Karpas-422 (cell line): ENCODE data around the gene GGA1. TPM values are rescaled to one million over a fixed set of nuclear protein-coding genes. Genes with fewer than 3 reads are reported as not detected.

Source experiments
- DNase-seq: peaks from one replicate; pipeline ENCODE4 v3.0.0-alpha.2; 2015
- H2AFZ ChIP-seq: fragments of 200-600 bp; sonication (generic); 2 replicates; pipeline ENCODE4 v1.6.1; 2014; ENCODE audit warnings: antibody characterized with exemption, low read length, mixed read lengths
- H3K27ac ChIP-seq: fragments of 200-600 bp; sonication (generic); 2 replicates; pipeline ENCODE4 v1.5.1; 2014; ENCODE audit warnings: mild to moderate bottlenecking, low read length, moderate library complexity
- H3K27me3 ChIP-seq: fragments of 200-600 bp; sonication (generic); 2 replicates; pipeline ENCODE4 v1.6.1; 2014; ENCODE audit warnings: low read length, mixed read lengths
- H3K36me3 ChIP-seq: fragments of 200-600 bp; sonication (generic); 2 replicates; pipeline ENCODE4 v1.6.1; 2014; ENCODE audit warnings: low read length, mixed read lengths; ENCODE audit not compliant: insufficient read depth
- H3K4me1 ChIP-seq: fragments of 200-600 bp; sonication (generic); 2 replicates; pipeline ENCODE4 v1.6.1; 2014; ENCODE audit warnings: mild to moderate bottlenecking, low read length, mixed read lengths
- H3K4me2 ChIP-seq: fragments of 200-600 bp; sonication (generic); 2 replicates; pipeline ENCODE4 v1.6.1; 2014; ENCODE audit warnings: low read length, low read depth, mild to moderate bottlenecking; ENCODE audit not compliant: poor library complexity, severe bottlenecking
- H3K4me3 ChIP-seq: fragments of 200-600 bp; sonication (generic); 2 replicates; pipeline ENCODE4 v1.5.1; 2014; ENCODE audit warnings: mild to moderate bottlenecking, antibody characterized with exemption, low read length, mixed read lengths
- H3K79me2 ChIP-seq: fragments of 200-600 bp; sonication (generic); 2 replicates; pipeline ENCODE4 v1.6.1; 2014; ENCODE audit warnings: mild to moderate bottlenecking, low read length, mixed read lengths
- H3K9ac ChIP-seq: fragments of 200-600 bp; sonication (generic); 2 replicates; pipeline ENCODE4 v1.6.0; 2014; ENCODE audit warnings: low read length
- H3K9me2 ChIP-seq: fragments of 200-600 bp; sonication (generic), shearing (Covaris generic); replicated peaks from 2 replicates; pipeline ENCODE4 v1.6.0; 2014; ENCODE audit warnings: mild to moderate bottlenecking, low read length, moderate library complexity; ENCODE audit not compliant: insufficient read depth
- H3K9me3 ChIP-seq: fragments of 300-700, 200-600 bp; sonication (generic); 2 replicates; pipeline ENCODE4 v1.6.1; 2014; ENCODE audit warnings: low read length, mixed read lengths
- H4K20me1 ChIP-seq: fragments of 200-600 bp; sonication (generic); 2 replicates; pipeline ENCODE4 v1.6.1; 2014; ENCODE audit warnings: mild to moderate bottlenecking, antibody characterized with exemption, low read length, low read depth; ENCODE audit not compliant: insufficient read depth
- total RNA-seq: library from RNA; depleted of rRNA; stranded (reverse); fragments of >200 nt; shearing (Covaris generic); gene quantifications from 2 replicates; pipeline ENCODE4 v1.2.3, GENCODE V29; 2014; ENCODE audit warnings: low replicate concordance

GGA1 gene
- total RNA-seq, 1 experiment from 2014 or later, result 64.3 TPM

- no peak for DNase-seq
- peaks cover 11% of the 10 kb centered on the region for H3K4me1 ChIP-seq
- peaks cover 10% of the 10 kb centered on the region; the same call in 1 of the 2 replicates for H3K36me3 ChIP-seq
These were observed 18.9 kb downstream of the GGA1 start for GRCh38 chr22:37627545-37627944.

GRCh38 chr22:37628830-37629229 is 20.2 kb downstream of the GGA1 start:
- Histone ChIP-seq H3K27ac (no peak overlapping the region), H3K79me2 (no peaks in the 10 kb centered on the region), H3K4me2 (no peak overlapping the region), H4K20me1 (no peaks in the 10 kb centered on the region), H3K9me2 (no peaks in the 10 kb centered on the region), H3K27me3 (no peaks in the 10 kb centered on the region), H3K9me3 (no peaks in the 10 kb centered on the region), H2AFZ (no peak overlapping the region), H3K4me3 (no peak overlapping the region), H3K4me1 (peaks cover 21% of the 10 kb centered on the region), H3K9ac (no peak overlapping the region), H3K36me3 (peaks cover 8% of the 10 kb centered on the region; the same call in 1 of the 2 replicates)
- no peak for DNase-seq

More at GRCh38 chr22:37627545-37627944, 18.9 kb downstream of the GGA1 start:
- no peak overlapping the region for H3K27ac ChIP-seq
- H2AFZ ChIP-seq, result no peak overlapping the region
- 0 out of 2 replicates have a peak, but pooled peaks cover 4% of the 10 kb centered on the region for H4K20me1 ChIP-seq
- H3K4me3 ChIP-seq, result no peak overlapping the region
- no peaks in the 10 kb centered on the region for H3K9me3 ChIP-seq
- no peak overlapping the region for H3K9ac ChIP-seq
- H3K79me2 ChIP-seq, result no peaks in the 10 kb centered on the region
- no peaks in the 10 kb centered on the region for H3K27me3 ChIP-seq
- H3K9me2 ChIP-seq, result no peaks in the 10 kb centered on the region
- no peak overlapping the region for H3K4me2 ChIP-seq

GRCh38 chr22:37629928-37630327 is 21.3 kb downstream of the GGA1 start:
- Histone ChIP-seq H3K9ac (no peak overlapping the region), H3K27me3 (no peaks in the 10 kb centered on the region), H3K36me3 (peaks cover 5% of the 10 kb centered on the region; the same call in 1 of the 2 replicates), H3K9me3 (no peaks in the 10 kb centered on the region), H4K20me1 (no peaks in the 10 kb centered on the region), H3K4me1 (peaks cover 31% of the 10 kb centered on the region), H3K79me2 (no peaks in the 10 kb centered on the region), H3K9me2 (no peaks in the 10 kb centered on the region), H3K27ac (no peak overlapping the region), H3K4me3 (no peak overlapping the region), H3K4me2 (no peak overlapping the region), H2AFZ (no peak overlapping the region)
- DNase-seq, result no peak

- H4K20me1 ChIP-seq, result no peaks in the 10 kb centered on the region
- no peak overlapping the region for H3K4me3 ChIP-seq
- H3K4me2 ChIP-seq, result no peak overlapping the region
- no peaks in the 10 kb centered on the region for H3K9me2 ChIP-seq
- peaks cover 31% of the 10 kb centered on the region for H3K4me1 ChIP-seq
- no peak overlapping the region for H3K9ac ChIP-seq
- DNase-seq, result no peak
- no peaks in the 10 kb centered on the region for H3K79me2 ChIP-seq
- H3K27me3 ChIP-seq, result no peaks in the 10 kb centered on the region
- H3K9me3 ChIP-seq, result no peaks in the 10 kb centered on the region
- H3K36me3 ChIP-seq, result peaks cover 5% of the 10 kb centered on the region; the same call in 1 of the 2 replicates
- H3K27ac ChIP-seq, result peak overlapping the region; percentile 18; the same call in 1 of the 2 replicates
- H2AFZ ChIP-seq, result no peak overlapping the region
These were observed 22.3 kb downstream of the GGA1 start for GRCh38 chr22:37630839-37631435.

GRCh38 chr22:37631448-37632173 is 23.0 kb downstream of the GGA1 start:
- no peak overlapping the region for H2AFZ ChIP-seq
- peaks cover 5% of the 10 kb centered on the region; the same call in 1 of the 2 replicates for H3K36me3 ChIP-seq
- H4K20me1 ChIP-seq, result no peaks in the 10 kb centered on the region
- H3K9me3 ChIP-seq, result no peaks in the 10 kb centered on the region
- peak overlapping the region; percentile 63; the same call in 1 of the 2 replicates for H3K9ac ChIP-seq
- no peaks in the 10 kb centered on the region for H3K79me2 ChIP-seq
- DNase-seq, result no peak
- no peaks in the 10 kb centered on the region for H3K9me2 ChIP-seq
- no peak overlapping the region for H3K4me3 ChIP-seq
- no peak overlapping the region for H3K4me2 ChIP-seq
- H3K27ac ChIP-seq, result peak overlapping the region; percentile 90
- no peaks in the 10 kb centered on the region for H3K27me3 ChIP-seq
- H3K4me1 ChIP-seq, result peaks cover 36% of the 10 kb centered on the region

GRCh38 chr22:37632174-37633088 is 23.8 kb downstream of the GGA1 start:
- Histone ChIP-seq H3K27me3 (no peaks in the 10 kb centered on the region), H3K79me2 (no peaks in the 10 kb centered on the region), H3K27ac (peak overlapping the region; percentile 90), H3K4me1 (peaks cover 40% of the 10 kb centered on the region), H3K36me3 (peaks cover 5% of the 10 kb centered on the region; the same call in 1 of the 2 replicates), H3K4me3 (peak overlapping the region; percentile 48; the same call in 1 of the 2 replicates), H3K9ac (peak overlapping the region; percentile 63), H3K4me2 (peak overlapping the region; percentile 57), H2AFZ (no peak overlapping the region), H3K9me2 (no peaks in the 10 kb centered on the region), H4K20me1 (no peaks in the 10 kb centered on the region), H3K9me3 (no peaks in the 10 kb centered on the region)
- DNase-seq, result peak; percentile 61

- H3K9me3 ChIP-seq, result no peaks in the 10 kb centered on the region
- H3K4me1 ChIP-seq, result peaks cover 42% of the 10 kb centered on the region
- no peaks in the 10 kb centered on the region for H3K27me3 ChIP-seq
- peak overlapping the region; percentile 18; the same call in 1 of the 2 replicates for H2AFZ ChIP-seq
- peak overlapping the region; percentile 57 for H3K4me2 ChIP-seq
- H4K20me1 ChIP-seq, result no peaks in the 10 kb centered on the region
- H3K9ac ChIP-seq, result peak overlapping the region; percentile 63
- peak overlapping the region; percentile 48; the same call in 1 of the 2 replicates for H3K4me3 ChIP-seq
- peak overlapping the region; percentile 90 for H3K27ac ChIP-seq
- peak; percentile 66 for DNase-seq
- H3K9me2 ChIP-seq, result no peaks in the 10 kb centered on the region
- H3K36me3 ChIP-seq, result peaks cover 5% of the 10 kb centered on the region; the same call in 1 of the 2 replicates
- H3K79me2 ChIP-seq, result no peaks in the 10 kb centered on the region
These were observed 24.5 kb downstream of the GGA1 start for GRCh38 chr22:37633089-37633624.
